Mesothelial cell of epicardium (in vitro differentiated cells): ENCODE data around the gene SRRM5. TPM values are rescaled to one million over a fixed set of nuclear protein-coding genes. Genes with fewer than 3 reads are reported as not detected.
"Not testable (repeated sequence)": the region's sequence is repeated elsewhere in the genome, so short reads cannot be mapped to it uniquely, and the experiment has no call there.

Experiments used
- DNase-seq, 2 experiments: peaks; one replicate each; pipeline ENCODE4 v3.0.0; 2021; ENCODE audit warnings: low spot score in 2 of 2; ENCODE audit not compliant: unreplicated experiment in 2 of 2
- H3K27ac Mint-ChIP-seq: 2 replicates; pipeline ENCODE4 v1.8.0; 2021; ENCODE audit warnings: mixed read lengths
- H3K27me3 Mint-ChIP-seq: 2 replicates; pipeline ENCODE4 v1.8.0; 2021; ENCODE audit warnings: low read depth, mixed read lengths
- H3K36me3 Mint-ChIP-seq: 2 replicates; pipeline ENCODE4 v1.8.0; 2021; ENCODE audit warnings: mixed read lengths
- H3K4me1 Mint-ChIP-seq: 2 replicates; pipeline ENCODE4 v1.8.0; 2021; ENCODE audit warnings: mixed read lengths
- H3K4me3 Mint-ChIP-seq: 2 replicates; pipeline ENCODE4 v1.8.0; 2021; ENCODE audit warnings: mild to moderate bottlenecking, moderate library complexity, mixed read lengths
- H3K9me3 Mint-ChIP-seq: 2 replicates; pipeline ENCODE4 v1.8.0; 2021; ENCODE audit warnings: mixed read lengths
- total RNA-seq: library from RNA; stranded (reverse); gene quantifications from 3 replicates; pipeline ENCODE4 v1.2.1, GENCODE V29; 2021
- TF ChIP-seq, protein P1 (sequence below): fragments of 200-600 bp; sonication (generic); IDR thresholded peaks from one replicate; pipeline ENCODE4 v1.5.0; 2021; ENCODE audit warnings: antibody characterized with exemption; ENCODE audit not compliant: unreplicated experiment

Gene SRRM5
- total RNA-seq, 1 donor from 2014 or later, result 0.36 TPM

DNA sequence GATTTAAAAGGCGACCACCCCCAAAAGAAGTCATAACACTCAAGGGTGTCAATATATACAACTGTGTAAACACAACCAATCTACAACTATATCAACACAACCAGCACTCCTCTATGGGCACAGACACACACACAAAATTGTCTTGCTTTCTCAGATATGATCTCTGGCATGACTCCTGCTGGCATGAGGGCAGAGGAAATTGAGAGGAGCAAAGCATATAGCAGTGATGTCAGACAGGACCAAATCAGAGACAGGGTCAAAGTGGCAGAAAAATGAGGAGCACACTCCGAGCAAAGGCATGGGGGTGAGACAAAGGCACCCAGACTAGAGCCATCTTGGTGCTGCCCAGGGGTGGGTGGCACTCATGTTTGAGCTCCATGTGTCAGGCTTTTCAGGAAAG, 25.5 kb upstream of the SRRM5 start:
- H3K9me3 Mint-ChIP-seq, result no peaks in the 10 kb centered on the region
- peaks cover 31% of the 10 kb centered on the region for H3K36me3 Mint-ChIP-seq
- TF ChIP-seq, protein P1, sequence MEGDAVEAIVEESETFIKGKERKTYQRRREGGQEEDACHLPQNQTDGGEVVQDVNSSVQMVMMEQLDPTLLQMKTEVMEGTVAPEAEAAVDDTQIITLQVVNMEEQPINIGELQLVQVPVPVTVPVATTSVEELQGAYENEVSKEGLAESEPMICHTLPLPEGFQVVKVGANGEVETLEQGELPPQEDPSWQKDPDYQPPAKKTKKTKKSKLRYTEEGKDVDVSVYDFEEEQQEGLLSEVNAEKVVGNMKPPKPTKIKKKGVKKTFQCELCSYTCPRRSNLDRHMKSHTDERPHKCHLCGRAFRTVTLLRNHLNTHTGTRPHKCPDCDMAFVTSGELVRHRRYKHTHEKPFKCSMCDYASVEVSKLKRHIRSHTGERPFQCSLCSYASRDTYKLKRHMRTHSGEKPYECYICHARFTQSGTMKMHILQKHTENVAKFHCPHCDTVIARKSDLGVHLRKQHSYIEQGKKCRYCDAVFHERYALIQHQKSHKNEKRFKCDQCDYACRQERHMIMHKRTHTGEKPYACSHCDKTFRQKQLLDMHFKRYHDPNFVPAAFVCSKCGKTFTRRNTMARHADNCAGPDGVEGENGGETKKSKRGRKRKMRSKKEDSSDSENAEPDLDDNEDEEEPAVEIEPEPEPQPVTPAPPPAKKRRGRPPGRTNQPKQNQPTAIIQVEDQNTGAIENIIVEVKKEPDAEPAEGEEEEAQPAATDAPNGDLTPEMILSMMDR, result no peak
- no peak overlapping the region for H3K4me3 Mint-ChIP-seq
- no peak overlapping the region for H3K27ac Mint-ChIP-seq
- H3K4me1 Mint-ChIP-seq, result peaks cover 10% of the 10 kb centered on the region
- no peak for DNase-seq
- H3K27me3 Mint-ChIP-seq, result no peaks in the 10 kb centered on the region

DNA sequence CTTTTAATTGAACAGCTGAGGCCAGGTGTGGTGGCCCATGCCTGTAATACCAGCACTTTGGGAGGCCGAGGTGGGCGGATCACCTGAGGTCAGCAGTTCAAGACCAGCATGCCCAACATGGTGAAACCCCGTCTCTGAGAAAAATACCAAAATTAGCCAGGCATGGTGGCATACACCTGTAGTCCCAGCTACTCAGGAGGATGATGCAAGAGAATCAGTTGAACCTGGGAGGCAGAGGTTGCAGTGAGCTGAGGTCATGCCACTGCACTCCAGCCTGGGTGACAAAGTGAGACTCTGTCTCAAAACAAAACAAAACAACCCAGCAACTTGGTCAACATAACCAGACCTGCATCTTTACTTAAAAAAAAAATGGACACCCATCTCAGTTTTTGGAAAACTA, 24.9 kb upstream of the SRRM5 start:
- H3K27ac Mint-ChIP-seq, H3K4me1 Mint-ChIP-seq, DNase-seq, H3K27me3 Mint-ChIP-seq, H3K9me3 Mint-ChIP-seq, H3K4me3 Mint-ChIP-seq: not testable (repeated sequence)
- H3K36me3 Mint-ChIP-seq, result peaks cover 31% of the 10 kb centered on the region

DNA sequence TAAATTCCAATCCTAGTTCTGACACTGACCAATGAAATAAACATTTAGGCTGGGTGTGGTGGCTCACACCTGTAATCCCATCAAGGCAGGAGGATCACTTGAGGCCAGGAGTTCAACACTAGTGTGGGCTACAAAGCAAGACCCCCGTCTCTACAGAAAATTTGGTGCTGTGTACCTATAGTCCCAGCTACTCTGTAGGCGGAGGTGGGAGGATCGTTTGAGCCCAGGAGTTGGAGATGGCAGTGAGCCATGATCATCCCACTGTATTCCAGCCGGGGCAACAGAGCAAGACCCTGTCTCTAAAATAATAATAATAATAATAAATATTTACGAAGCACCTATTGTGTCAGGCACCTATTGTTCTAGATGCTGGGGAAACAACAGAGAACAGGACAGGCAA, 22.6 kb upstream of the SRRM5 start:
- no peak for DNase-seq
- no peaks in the 10 kb centered on the region for H3K9me3 Mint-ChIP-seq
- peaks cover 36% of the 10 kb centered on the region for H3K36me3 Mint-ChIP-seq
- peak overlapping the region; percentile 17 for H3K27ac Mint-ChIP-seq
- no peak overlapping the region for H3K4me3 Mint-ChIP-seq
- TF ChIP-seq, protein P1, result no peak
- H3K4me1 Mint-ChIP-seq, result peaks cover 9% of the 10 kb centered on the region
- no peaks in the 10 kb centered on the region for H3K27me3 Mint-ChIP-seq

DNA sequence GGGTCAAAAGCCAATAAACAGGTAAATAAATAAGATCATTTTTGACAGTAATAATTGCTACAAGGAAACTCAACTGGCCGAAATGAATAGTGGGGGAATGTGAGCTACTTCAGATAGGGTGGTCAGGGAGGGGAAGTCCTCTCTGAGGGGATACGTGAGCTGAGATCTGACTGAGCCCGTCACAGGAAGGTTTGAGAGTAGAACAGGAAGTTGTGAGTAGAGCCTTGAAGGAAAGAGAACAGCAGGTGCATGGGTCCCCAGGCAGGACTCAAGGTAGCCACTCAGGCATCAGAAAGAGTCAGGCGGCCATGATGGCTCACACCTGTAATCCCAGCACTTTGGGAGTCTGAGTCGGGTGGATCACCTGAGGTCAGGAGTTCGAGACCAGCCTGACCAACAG, 22.2 kb upstream of the SRRM5 start:
- peak overlapping the region; percentile 17 for H3K27ac Mint-ChIP-seq

DNA sequence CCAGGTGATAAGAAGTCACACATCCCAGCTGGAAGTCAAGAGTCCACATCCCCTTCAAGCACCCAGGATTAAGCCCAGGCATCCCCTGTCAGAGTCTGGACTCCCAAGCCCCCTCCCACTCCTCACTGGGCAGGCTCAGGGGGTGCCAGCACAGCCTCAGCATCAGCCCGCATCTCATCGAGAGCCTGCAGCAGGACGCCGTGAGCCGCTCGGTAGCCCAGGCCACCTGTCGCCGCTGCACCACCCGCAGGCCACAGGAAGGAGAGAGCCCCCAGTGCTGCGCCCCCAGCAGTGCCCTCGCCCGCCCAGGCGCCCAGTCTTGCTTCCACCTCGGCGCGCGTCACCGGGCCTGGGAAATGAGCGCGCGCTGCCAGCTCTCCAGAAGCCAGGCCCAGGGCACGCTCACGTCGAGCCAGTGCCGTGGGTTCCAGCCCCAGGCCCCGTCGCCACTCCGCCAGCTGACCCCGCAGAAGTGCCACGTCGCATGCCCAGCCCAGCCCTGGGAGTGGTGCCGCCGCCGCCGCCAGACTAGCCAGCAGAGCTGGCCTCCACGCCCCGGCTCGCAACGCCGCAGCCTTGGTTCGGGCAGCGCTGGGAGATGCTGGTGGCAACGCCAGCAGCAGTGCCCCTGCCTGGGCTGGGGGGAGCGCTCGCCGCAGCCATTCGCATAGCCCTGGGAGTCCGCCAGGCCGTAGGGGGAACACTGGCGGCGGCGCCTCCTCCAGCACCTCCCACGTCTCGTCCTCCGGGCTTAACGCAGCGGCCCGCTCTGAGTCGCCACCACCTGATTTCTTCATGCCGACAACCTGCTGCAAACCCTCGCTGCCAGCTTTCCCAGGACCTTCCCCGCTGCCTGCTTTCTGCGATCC, 19.8 kb upstream of the SRRM5 start:
- peaks cover 19% of the 10 kb centered on the region for H3K4me1 Mint-ChIP-seq
- no peaks in the 10 kb centered on the region for H3K27me3 Mint-ChIP-seq
- H3K9me3 Mint-ChIP-seq, result no peaks in the 10 kb centered on the region
- DNase-seq, result no peak
- peaks cover 17% of the 10 kb centered on the region for H3K36me3 Mint-ChIP-seq
- H3K4me3 Mint-ChIP-seq, result no peak overlapping the region
- TF ChIP-seq, protein P1, result no peak
- H3K27ac Mint-ChIP-seq, result no peak overlapping the region

More for the DNA sequence above, 22.2 kb upstream of the SRRM5 start:
- DNase-seq, result no peak
- TF ChIP-seq, protein P1, result no peak
- Mint-ChIP-seq H3K9me3 (no peaks in the 10 kb centered on the region), H3K4me3 (no peak overlapping the region), H3K27me3 (no peaks in the 10 kb centered on the region), H3K4me1 (peaks cover 9% of the 10 kb centered on the region), H3K36me3 (peaks cover 34% of the 10 kb centered on the region)

DNA sequence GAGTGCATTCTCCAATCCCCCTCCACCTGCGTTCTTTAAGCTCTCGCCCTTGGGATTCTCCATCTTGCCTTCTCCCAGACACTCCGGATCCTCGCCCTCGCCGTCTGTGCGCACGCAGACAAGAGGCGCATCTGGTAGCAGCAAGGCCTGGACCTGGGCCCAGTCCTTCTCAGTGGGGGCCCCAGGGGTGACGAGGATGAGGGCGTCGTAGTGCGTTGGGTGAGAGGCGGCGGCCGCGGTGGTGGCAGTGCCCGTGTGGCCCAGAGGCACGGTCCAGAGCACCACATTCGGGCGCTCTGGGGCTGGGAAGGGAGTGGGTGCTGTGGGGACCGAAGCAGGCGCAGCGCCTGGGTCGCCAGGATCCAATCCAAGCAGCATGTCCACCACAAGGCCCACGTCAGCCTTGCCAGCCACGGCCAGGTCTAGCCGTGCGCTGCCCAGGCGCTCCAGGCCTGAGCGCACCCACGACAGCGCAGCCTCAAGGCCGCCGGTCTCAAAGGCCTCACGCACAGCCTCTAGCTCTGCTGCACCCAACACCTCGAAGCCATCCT, 19.0 kb upstream of the SRRM5 start:
- TF ChIP-seq, protein P1, result no peak
- no peak for DNase-seq
- no peaks in the 10 kb centered on the region for H3K9me3 Mint-ChIP-seq
- peaks cover 17% of the 10 kb centered on the region for H3K36me3 Mint-ChIP-seq
- peaks cover 26% of the 10 kb centered on the region for H3K4me1 Mint-ChIP-seq
- H3K27ac Mint-ChIP-seq, result peak overlapping the region; percentile 64
- H3K27me3 Mint-ChIP-seq, result no peaks in the 10 kb centered on the region
- H3K4me3 Mint-ChIP-seq, result no peak overlapping the region
